Hepatocyte (in vitro differentiated cells): Measurements from ENCODE around the gene OR1E2. TPM values are rescaled to one million over a fixed set of nuclear protein-coding genes. Genes with fewer than 3 reads are reported as not detected.
"Not testable (repeated sequence)": the region's sequence is repeated elsewhere in the genome, so short reads cannot be mapped to it uniquely, and the experiment has no call there.

ENCODE experiments used
- DNase-seq: peaks from one replicate; pipeline ENCODE4 v3.0.0-alpha.2; 2016; ENCODE audit warnings: low spot score
- H2AFZ ChIP-seq: fragments of 200-600 bp; sonication (generic); 2 replicates; pipeline ENCODE4 v1.6.0; 2016; ENCODE audit warnings: antibody characterized with exemption, mild to moderate bottlenecking
- H3K27ac ChIP-seq: fragments of 200-600 bp; sonication (generic); 2 replicates; pipeline ENCODE4 v1.5.1; 2016; ENCODE audit warnings: mild to moderate bottlenecking
- H3K27me3 ChIP-seq: fragments of 200-600 bp; sonication (generic); 2 replicates; pipeline ENCODE4 v1.6.1; 2016
- H3K36me3 ChIP-seq: fragments of 200-600 bp; sonication (generic); replicated peaks from 2 replicates; pipeline ENCODE4 v1.5.1; 2016; ENCODE audit warnings: low read depth; ENCODE audit not compliant: insufficient read depth
- H3K4me1 ChIP-seq: fragments of 200-600 bp; sonication (generic); 2 replicates; pipeline ENCODE4 v1.5.1; 2016; ENCODE audit warnings: mild to moderate bottlenecking, moderate library complexity; ENCODE audit not compliant: insufficient read depth
- H3K4me2 ChIP-seq: fragments of 200-600 bp; sonication (generic); 2 replicates; pipeline ENCODE4 v1.6.0; 2016
- H3K4me3 ChIP-seq: fragments of 200-600 bp; sonication (generic); 2 replicates; pipeline ENCODE4 v1.5.1; 2016; ENCODE audit warnings: mild to moderate bottlenecking
- H3K79me2 ChIP-seq: fragments of 200-600 bp; sonication (generic); 2 replicates; pipeline ENCODE4 v1.6.0; 2017; ENCODE audit warnings: mild to moderate bottlenecking
- H3K9me2 ChIP-seq: fragments of 200-600 bp; sonication (generic); replicated peaks from 2 replicates; pipeline ENCODE4 v1.6.0; 2017; ENCODE audit warnings: mild to moderate bottlenecking; ENCODE audit not compliant: insufficient read depth
- H3K9me3 ChIP-seq: fragments of 200-600 bp; sonication (generic); 2 replicates; pipeline ENCODE4 v1.5.1; 2016; ENCODE audit warnings: low read depth, mild to moderate bottlenecking
- H4K20me1 ChIP-seq: fragments of 200-600 bp; sonication (generic); 2 replicates; pipeline ENCODE4 v1.6.0; 2016; ENCODE audit warnings: mild to moderate bottlenecking; ENCODE audit not compliant: insufficient read depth, poor library complexity, severe bottlenecking
- CTCF ChIP-seq: fragments of 200-600 bp; sonication (generic); IDR thresholded peaks from 2 replicates; pipeline ENCODE4 v1.5.1; 2016; ENCODE audit warnings: antibody characterized with exemption, mild to moderate bottlenecking; ENCODE audit not compliant: poor library complexity
- EZH2 ChIP-seq: fragments of 200-600 bp; sonication (generic); IDR thresholded peaks from 2 replicates; pipeline ENCODE4 v1.6.1; 2016; ENCODE audit warnings: antibody characterized with exemption, mild to moderate bottlenecking, borderline replicate concordance
- EZH2phosphoT487 ChIP-seq: fragments of 200-600 bp; sonication (generic); IDR thresholded peaks from one replicate; pipeline ENCODE4 v1.6.1; 2018; ENCODE audit warnings: antibody characterized with exemption, mild to moderate bottlenecking, low read depth, moderate library complexity; ENCODE audit not compliant: unreplicated experiment, severe bottlenecking
- WGBS: methylation state at CpG from one replicate; pipeline ENCODE4 v1.1.6; 2016; ENCODE audit warnings: low lambda C conversion rate; ENCODE audit errors: missing lambda C conversion rate; 5-methylcytosine and 5-hydroxymethylcytosine counted together
- polyA plus RNA-seq: library from polyadenylated mRNA; unstranded; fragments of >200 nt; fragmentation: Nextera tagmentation; extraction: Ambion mirVana; gene quantifications from 2 replicates; pipeline ENCODE4 v1.2.1, GENCODE V29; 2016
- total RNA-seq: library from RNA; depleted of rRNA; stranded (reverse); fragments of >200 nt; gene quantifications from 2 replicates; pipeline ENCODE4 v1.2.3, GENCODE V29; 2014

Gene OR1E2
- total and polyA plus RNA-seq, 2 experiments from 2014 or later, result not detected

DNA sequence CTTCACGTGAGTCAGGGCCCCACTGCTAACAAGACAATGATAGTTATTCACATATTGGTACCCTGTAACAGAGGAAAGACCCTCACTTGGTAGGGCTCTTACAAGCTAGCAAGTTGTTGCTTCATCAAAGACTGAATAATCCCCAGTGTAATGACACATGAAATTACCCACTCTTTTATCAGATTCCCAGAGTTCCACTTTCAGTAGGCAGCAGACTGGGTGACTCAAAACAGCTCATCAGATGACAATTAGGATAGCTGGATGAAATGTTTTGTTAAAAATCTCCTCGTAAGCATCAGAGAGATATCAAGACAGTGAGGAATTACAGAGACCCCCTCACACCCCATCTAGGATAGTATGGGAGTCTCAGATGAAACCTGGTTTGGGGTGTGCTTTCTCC lies 6.8 kb upstream of the OR1E2 start:
- Histone ChIP-seq H3K9me3 (no peaks in the 10 kb centered on the region), H2AFZ (no peak overlapping the region)
- TF ChIP-seq EZH2phosphoT487, result no peak
- TF ChIP-seq EZH2, result no peak
- TF ChIP-seq CTCF, result no peak

GRCh38 chr17:3438368-3438767 lies 4.7 kb upstream of the OR1E2 start:
- Histone ChIP-seq H3K79me2 (no peaks in the 10 kb centered on the region), H3K27me3 (no peaks in the 10 kb centered on the region), H2AFZ (no peak overlapping the region), H3K4me2 (no peak overlapping the region), H3K36me3 (no peaks in the 10 kb centered on the region), H3K27ac (no peak overlapping the region), H3K9me2 (no peaks in the 10 kb centered on the region), H3K4me3 (no peak overlapping the region), H4K20me1 (no peaks in the 10 kb centered on the region), H3K4me1 (no peaks in the 10 kb centered on the region), H3K9me3 (no peaks in the 10 kb centered on the region)
- TF ChIP-seq CTCF (no peak), EZH2phosphoT487 (no peak), EZH2 (no peak)
- no peak for DNase-seq
- 37% methylated on average over 1 of the region's 1 CpG for WGBS

More for the DNA sequence above, 6.8 kb upstream of the OR1E2 start:
- H3K36me3 ChIP-seq, result no peaks in the 10 kb centered on the region
- 78% methylated on average over 2 of the region's 2 CpGs for WGBS
- no peak overlapping the region for H3K27ac ChIP-seq
- H3K9me2 ChIP-seq, result no peaks in the 10 kb centered on the region
- H3K27me3 ChIP-seq, result no peaks in the 10 kb centered on the region
- H4K20me1 ChIP-seq, result no peaks in the 10 kb centered on the region
- H3K4me2 ChIP-seq, result no peak overlapping the region
- H3K4me1 ChIP-seq, result no peaks in the 10 kb centered on the region
- no peaks in the 10 kb centered on the region for H3K79me2 ChIP-seq
- DNase-seq, result no peak
- no peak overlapping the region for H3K4me3 ChIP-seq

- not testable (repeated sequence) for H2AFZ ChIP-seq, H3K4me2 ChIP-seq, DNase-seq, H3K4me3 ChIP-seq, H3K4me1 ChIP-seq, H3K9me3 ChIP-seq, H3K9me2 ChIP-seq, H4K20me1 ChIP-seq, H3K27me3 ChIP-seq, H3K36me3 ChIP-seq, H3K79me2 ChIP-seq, H3K27ac ChIP-seq
- 51% methylated on average over 7 of the region's 7 CpGs for WGBS
These were observed 426 bp downstream of the OR1E2 start for GRCh38 chr17:3433215-3433614.

DNA sequence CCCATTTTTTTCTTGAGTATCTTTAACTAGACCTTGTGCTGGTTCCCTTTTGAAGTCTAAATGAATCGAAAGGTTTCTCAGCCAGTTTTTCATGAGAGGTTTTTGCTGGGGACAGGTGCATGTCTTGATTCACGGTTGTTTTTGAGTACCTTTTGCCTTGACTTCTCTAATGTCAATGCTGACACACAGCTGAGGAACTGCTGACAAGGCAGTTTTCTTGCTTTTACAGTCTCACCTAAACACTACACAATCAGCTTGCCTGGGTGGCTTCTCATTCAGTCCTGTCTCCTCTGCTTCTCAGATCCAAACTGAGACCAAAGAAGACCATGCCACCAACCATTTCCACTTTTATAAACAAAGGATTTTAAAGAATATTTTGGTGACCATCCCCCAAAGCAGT lies 15.4 kb downstream of the OR1E2 start:
- no peaks in the 10 kb centered on the region for H3K36me3 ChIP-seq
- no peaks in the 10 kb centered on the region for H3K27me3 ChIP-seq
- no peak overlapping the region for H3K27ac ChIP-seq
- no peak overlapping the region for H2AFZ ChIP-seq
- no peak for DNase-seq
- TF ChIP-seq CTCF (no peak), EZH2phosphoT487 (no peak), EZH2 (no peak)
- H3K9me2 ChIP-seq, result no peaks in the 10 kb centered on the region
- 38% methylated on average over 2 of the region's 2 CpGs for WGBS
- H3K4me2 ChIP-seq, result no peak overlapping the region
- no peaks in the 10 kb centered on the region for H3K4me1 ChIP-seq
- H4K20me1 ChIP-seq, result no peaks in the 10 kb centered on the region
- H3K79me2 ChIP-seq, result no peaks in the 10 kb centered on the region
- no peak overlapping the region for H3K4me3 ChIP-seq
- no peaks in the 10 kb centered on the region for H3K9me3 ChIP-seq
